HepG2 (cell line): ENCODE data around the gene TPSAB1.

Experiments used
- GPBP1L1 ChIP-seq: sonication (generic); formaldehyde crosslinking; IDR thresholded peaks from 2 replicates; pipeline ENCODE4 v1.5.0; 2020; ENCODE audit warnings: mild to moderate bottlenecking, missing genetic modification reagents
- HDAC2 ChIP-seq: sonication (generic); formaldehyde crosslinking; IDR thresholded peaks from 2 replicates; pipeline ENCODE4 v1.4.0; 2020; ENCODE audit warnings: missing genetic modification reagents
- MAX ChIP-seq: IDR thresholded peaks from 2 replicates; pipeline ENCODE4 v1.6.1; 2012; ENCODE audit warnings: inconsistent platforms
- NFE2L2 ChIP-seq: fragments of 150-350 bp; IDR thresholded peaks from 2 replicates; pipeline ENCODE4 v1.6.1; 2014; ENCODE audit warnings: low read length
- REL ChIP-seq: sonication (generic); formaldehyde crosslinking; conservative IDR thresholded peaks from 2 replicates; pipeline ENCODE4 v1.8.0; 2022; ENCODE audit warnings: mild to moderate bottlenecking, missing genetic modification reagents, moderate library complexity
- RFXANK ChIP-seq: IDR thresholded peaks from 2 replicates; pipeline ENCODE4 v1.6.1; 2016
- SNRNP70 ChIP-seq: fragments of 200-400 bp; formaldehyde crosslinking; IDR thresholded peaks from 2 replicates; pipeline ENCODE4 v1.6.1; 2017; ENCODE audit warnings: mild to moderate bottlenecking, low read depth, low read length, moderate library complexity
- TF ChIP-seq, protein P1 (sequence below): sonication (generic); formaldehyde crosslinking; IDR thresholded peaks from 2 replicates; pipeline ENCODE4 v1.5.0; 2020; ENCODE audit warnings: missing genetic modification reagents

GRCh38 chr16:1213231-1213630, 27.3 kb upstream of the TPSAB1 start:
- TF ChIP-seq MAX (no peak), SNRNP70 (no peak), REL (CRISPR knock-in tag) (no peak), NFE2L2 (no peak), GPBP1L1 (CRISPR knock-in tag) (no peak), RFXANK (CRISPR knock-in tag) (no peak), HDAC2 (no peak)
- TF ChIP-seq, protein P1, sequence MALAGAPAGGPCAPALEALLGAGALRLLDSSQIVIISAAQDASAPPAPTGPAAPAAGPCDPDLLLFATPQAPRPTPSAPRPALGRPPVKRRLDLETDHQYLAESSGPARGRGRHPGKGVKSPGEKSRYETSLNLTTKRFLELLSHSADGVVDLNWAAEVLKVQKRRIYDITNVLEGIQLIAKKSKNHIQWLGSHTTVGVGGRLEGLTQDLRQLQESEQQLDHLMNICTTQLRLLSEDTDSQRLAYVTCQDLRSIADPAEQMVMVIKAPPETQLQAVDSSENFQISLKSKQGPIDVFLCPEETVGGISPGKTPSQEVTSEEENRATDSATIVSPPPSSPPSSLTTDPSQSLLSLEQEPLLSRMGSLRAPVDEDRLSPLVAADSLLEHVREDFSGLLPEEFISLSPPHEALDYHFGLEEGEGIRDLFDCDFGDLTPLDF (CRISPR knock-in tag), result no peak
